Activated CD4-positive, alpha-beta T cell treated with anti-CD3 and anti-CD28 coated beads, Interleukin-2, amount 50 U/mL, for 24 hours (primary cell): ENCODE data around the gene ATP13A2.

ENCODE experiments used
- DNase-seq, 2 donors: peaks; one replicate each; pipeline ENCODE4 v3.0.0-alpha.2; 2020; ENCODE audit warnings: low read depth in 1 of 2, low spot score in 1 of 2

Gene ATP13A2

DNA sequence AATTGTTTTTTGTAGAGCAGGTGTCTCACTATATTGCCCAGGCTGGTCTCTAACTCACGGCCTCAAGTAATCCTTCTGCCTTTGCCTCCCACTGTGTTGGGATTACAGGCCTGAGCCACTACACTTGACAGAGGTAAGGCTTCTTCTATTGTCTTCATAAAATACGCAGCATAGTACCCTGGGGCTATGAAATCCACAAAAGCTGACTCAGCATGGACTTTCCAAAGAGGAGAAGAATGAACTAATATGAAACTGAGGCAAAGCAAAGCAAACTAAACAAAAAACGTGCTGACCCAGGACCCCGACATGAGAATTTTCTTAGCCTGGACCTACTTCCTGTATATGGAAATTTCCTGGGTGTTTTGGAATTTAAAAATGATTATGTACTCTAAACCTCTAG is 18.5 kb upstream of the ATP13A2 start:
- DNase-seq = no peak

GRCh38 chr1:17028662-17029188 is 17.0 kb upstream of the ATP13A2 start:
- DNase-seq = no peak

DNA sequence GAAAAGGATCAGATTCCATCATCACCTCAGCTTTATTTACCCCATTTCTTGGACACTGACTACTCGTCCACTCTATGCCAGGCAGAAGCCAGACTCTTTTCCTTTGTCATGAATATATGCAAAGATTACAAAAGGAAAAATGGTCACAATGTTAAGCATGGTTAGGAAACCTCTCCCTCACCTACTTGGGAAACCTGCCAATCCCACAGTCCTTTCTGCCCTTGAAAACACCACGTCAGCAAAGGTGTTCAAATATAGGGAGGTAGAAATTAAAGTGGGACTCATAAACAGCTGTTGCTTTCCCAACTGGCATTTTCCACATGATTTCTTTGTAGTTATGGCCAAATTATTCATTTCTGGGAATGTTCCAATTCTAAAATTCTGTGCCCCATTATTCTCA is 16.2 kb upstream of the ATP13A2 start:
- DNase-seq = no peak

GRCh38 chr1:17027403-17027802 is 15.7 kb upstream of the ATP13A2 start:
- DNase-seq = no peak

DNA sequence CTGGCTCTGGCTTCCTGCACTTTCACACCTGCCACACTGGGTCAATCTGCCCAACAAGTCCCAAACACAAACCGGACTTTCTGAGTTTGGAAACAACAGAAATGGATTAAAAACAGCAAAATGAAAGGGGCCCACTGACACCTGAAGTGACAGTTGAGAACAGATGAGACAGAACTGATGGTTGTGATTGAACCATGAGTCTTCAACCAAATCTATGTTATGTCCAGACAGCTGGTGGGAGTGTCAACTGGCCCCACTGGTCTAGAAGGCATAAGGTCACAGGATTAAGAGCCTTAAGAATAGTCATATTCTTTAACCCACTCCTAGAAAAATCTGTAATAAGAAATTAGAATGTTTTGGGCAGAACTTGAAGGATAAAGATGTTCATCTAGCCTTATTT is 13.0 kb upstream of the ATP13A2 start:
- DNase-seq = no peak

GRCh38 chr1:17023573-17023972 is 11.8 kb upstream of the ATP13A2 start:
- DNase-seq = no peak

DNA sequence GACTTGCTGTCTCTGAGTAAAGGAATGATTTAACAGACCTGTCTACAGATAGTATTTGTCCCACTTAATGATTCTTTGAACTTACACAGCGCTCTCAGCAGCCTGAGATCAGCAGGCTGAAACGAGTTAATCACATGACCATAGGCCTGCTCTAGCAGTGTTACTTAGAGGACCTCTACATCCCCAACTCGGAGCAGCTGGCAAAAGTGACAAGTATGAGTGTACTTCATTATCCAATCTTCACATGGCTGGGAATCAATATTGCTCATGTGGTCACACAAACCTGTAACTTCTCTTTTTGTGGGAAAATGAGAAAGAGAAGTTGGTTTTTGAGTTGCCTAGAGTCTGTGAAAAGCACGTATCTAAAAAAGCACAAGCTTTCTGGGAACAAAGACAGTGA is 11.4 kb upstream of the ATP13A2 start:
- DNase-seq = no peak

- DNase-seq = no peak
Observed at GRCh38 chr1:17021896-17022295, 10.2 kb upstream of the ATP13A2 start.

DNA sequence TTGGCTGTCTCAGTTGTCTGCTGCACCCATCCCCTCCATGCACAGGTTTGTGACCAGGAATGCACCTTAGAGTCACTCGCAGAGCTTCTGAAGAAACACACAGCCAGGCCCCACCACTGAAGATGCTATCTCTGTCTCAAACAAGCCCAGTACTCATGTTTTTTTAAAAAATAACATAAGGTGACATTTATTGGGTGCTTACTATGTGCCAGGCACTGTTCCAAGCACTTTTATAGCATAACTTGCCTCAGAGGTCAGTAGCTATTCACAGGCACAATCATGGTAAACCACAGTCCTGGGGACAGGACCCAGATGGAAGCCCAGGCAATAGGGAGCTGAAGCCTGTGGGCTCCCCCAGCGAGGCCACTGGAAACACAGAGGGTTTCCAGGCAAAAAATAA is 8.8 kb upstream of the ATP13A2 start:
- no peak for DNase-seq

DNA sequence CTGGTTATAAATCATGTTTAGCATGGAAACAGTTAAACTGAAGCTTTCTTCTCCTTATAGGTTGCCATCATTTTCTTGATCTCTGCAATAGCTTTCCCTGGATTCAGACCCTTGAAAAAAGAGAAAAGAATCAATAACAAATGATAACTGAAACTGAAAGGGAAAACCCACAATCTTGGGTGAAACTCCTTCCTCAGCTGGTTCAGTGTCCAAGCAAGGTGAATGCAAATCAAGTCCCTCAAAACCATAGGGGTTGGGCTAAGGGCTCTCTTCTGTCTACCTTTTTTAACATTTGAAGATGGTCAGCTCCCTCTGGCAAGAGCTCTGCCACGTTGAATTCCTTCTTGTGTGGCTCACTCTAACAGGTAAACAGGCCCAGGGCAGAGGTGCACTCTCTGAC is 7.1 kb upstream of the ATP13A2 start:
- DNase-seq = no peak

DNA sequence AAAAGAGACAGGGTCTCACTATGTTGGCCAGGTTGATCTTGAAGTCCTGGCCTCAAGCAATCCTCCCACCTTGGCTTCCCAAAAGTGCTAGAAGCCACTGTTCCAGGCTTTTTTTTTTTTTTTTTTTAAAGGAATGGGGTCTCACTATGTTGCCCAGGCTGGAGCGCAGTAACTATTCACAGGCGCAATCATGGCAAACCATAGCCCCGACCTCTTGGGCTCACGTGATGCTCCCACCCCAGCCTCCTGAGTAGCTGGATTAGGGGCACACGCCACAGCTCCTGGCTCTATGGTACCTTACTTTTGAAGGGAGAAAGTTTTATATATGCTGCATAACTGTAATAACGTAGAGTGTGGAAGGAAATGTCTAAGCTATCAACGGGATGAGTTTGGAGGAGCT is 5.7 kb upstream of the ATP13A2 start:
- DNase-seq = no peak

DNA sequence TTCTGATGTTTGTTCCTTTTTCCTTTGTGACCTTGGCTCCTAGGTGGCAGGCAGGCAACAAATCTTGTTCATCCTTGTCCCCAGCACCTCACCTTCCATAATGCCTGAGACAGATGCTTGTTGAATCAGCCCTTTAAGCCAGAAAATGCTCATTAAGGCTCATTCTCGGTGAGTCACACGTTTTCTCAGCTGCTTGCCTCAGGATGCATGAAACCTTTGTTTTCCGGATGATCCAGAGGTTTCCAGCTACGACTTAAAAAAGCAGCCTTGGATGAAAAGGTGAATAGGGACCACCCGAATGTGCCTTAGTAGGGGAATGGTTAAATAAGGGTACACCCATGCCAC is 4.6 kb upstream of the ATP13A2 start:
- no peak for DNase-seq

DNA sequence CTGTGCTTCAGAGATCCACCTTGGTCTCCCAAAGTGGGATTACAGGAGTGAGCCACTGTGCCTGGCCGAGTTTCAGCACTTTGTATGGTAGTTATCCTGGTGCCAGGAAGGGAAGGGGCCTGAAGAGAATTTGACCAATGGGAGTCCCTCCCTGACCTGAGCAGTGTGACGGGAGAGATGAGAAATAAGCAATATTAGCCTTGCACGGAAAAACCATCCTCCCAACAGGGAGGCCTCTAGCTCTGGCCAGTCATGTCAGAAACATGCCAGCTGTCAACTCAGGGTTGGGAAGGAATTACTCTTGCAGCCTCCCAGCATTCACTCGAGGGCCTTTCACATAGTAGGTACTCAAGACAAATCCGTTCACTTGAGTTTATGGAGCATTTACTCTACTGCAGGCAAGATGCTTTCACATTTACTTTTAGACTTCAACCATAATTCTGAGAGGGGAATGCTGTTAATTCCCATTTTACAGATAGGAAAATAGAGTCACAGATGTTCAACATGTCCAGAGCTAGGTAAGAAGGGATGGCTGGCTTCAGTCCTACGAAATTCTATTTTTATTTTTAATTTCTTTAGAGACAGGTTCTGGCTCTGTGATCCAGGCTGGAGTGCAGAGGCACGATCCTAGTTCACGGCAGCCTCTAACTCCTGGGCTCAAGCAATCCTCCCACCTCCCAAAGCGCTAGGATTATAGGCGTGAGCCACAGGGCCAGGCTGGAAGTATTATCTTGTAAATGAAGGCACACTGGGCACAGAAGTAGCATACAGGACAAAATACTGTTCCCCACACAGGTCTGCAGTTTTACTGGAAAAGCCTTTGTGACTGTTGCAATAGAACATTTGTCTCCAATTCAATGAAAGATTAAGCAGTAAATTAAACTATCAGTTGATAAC is 3.2 kb upstream of the ATP13A2 start:
- DNase-seq = no peak

DNA sequence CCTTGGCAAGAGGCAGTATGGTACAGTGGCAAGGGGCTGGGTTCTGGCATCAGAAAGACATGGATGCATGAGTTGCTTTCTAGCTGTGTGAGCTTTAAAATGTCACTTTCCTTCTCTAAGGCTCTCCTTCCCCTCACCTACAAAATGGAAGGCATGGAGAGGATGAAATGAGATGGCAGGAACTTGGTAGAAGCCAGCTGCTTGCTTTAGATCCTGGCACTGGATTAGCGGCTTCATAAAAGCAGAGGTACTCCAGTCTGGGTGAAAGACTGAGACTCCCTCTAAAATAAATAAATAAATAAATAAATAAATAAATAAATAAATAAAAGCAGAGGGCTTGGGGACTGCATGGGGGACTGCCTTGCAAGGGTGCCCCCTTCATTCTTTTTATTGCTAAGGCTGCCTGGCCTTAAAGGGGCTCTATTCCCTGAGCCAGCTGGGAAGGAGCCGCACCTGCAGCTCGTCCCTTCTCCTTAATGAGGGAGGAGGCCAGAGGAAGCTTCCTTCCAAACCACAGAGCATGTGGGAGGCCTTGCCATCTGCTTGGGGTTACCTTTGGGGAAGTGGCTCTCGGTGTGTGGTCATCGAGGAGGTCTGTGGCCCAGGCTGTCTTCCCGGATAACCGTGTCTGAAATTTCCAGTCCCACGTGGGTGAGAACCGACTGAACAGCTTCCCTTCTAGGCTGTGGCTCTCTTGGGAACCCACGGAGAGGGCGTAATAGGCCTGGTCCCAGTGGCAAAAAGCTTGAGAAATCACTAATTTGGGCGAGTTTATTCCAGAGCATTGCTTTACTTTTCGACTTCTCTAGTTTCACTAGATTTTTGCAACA is 2.0 kb upstream of the ATP13A2 start:
- DNase-seq = no peak

DNA sequence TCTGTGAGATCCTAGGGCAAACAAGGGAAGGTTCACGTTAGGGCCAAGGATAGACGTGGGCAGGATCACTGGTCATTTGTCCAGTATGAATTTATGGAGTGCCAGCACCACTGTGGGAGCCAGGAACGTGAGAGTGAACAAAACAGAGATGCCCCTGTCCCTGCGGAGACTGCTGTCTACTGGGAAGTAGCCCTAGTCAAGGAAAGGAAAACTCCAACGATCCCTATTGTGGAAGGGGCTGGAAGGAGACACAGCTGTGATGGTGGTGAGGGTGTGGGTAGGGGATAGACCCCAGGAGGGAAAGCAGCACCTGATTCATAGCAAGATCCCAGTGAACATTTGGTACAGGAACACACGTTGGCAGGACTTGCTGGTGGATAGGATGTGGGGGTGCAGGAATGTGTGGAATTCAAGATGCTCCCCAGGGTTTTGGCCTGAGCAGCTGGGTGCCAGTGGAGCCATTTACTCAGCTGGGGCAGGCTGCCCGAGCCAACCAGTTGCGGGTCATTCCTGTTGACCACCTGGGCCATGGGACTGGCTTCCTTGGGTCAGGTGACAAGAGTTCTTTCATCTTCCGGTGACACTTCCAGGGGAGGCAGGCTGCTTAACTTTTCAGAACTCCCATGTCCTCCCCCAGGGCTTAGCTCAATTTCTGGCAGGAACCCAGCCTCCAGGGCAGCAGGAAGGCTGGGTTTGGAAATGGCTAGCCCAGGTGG is 1.2 kb upstream of the ATP13A2 start:
- DNase-seq = no peak

DNA sequence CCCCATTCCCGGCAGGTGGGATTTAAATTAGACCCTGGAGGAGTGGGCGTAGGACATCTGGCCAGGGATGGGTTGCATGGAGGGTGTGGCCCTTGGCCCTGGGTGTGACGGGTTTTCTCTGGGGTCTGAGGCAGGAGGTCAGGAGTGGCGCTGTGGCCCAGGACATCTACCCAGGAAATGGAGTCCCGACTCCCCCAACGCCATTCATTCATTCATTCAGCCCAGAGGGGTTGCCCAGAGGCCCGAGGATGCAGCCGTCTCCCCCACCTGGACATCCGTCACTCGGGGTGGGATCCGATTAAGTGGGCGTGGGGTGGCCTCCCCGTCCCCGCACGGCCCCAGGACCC is 663 bp downstream of the ATP13A2 start:
- no peak for DNase-seq

DNA sequence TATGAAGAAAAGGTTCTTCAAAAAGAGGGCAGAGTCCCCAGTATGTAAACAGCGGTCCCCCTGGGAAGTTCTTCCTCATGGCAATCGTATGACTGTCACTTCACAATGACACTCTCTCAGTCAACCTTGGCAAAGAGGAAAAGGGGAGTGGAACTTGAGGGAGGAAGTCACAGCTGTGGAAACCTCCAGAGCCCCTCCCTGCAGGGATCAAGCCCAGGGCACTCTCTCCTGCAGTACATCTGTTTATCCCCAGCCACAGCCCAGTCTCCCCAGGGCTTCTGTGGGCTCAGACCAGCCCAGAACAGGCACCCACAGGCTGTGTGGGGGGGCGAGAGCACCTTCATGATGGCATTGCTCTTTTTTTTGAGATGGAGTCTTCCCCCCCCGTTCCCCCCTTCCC is 2.0 kb downstream of the ATP13A2 start:
- DNase-seq = no peak

DNA sequence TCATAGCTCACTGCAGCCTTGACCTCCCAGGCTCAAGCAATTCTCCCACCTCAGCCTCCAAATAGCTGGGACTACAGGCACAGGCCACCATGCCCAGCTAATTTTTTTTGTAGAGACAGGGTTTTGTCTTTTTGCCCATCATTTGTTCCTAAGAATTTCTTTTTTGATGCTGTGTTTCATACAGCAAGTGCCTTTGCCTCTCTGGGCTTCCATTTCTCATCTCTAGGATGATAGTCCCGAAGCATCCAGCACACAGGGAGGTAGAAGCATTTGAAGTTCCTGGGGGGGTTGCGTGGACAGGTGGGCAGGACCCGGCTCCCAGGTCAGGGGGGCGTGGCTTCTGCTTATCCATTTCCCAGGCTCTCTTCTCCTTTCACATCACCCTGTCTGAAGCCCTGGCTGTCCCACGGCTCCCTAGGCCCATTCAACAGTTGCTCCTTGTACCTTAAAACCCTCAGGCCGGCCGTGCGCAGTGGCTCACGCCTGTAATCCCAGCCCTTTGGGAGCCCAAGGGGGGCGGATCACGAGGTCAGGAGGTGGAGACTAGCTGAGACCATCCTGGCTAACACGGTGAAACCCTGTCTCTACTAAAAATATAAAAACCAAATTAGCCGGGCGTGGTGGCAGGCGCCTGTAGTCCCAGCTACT is 3.4 kb downstream of the ATP13A2 start:
- DNase-seq = no peak

GRCh38 chr1:17007121-17007520 is 4.6 kb downstream of the ATP13A2 start:
- no peak for DNase-seq

DNA sequence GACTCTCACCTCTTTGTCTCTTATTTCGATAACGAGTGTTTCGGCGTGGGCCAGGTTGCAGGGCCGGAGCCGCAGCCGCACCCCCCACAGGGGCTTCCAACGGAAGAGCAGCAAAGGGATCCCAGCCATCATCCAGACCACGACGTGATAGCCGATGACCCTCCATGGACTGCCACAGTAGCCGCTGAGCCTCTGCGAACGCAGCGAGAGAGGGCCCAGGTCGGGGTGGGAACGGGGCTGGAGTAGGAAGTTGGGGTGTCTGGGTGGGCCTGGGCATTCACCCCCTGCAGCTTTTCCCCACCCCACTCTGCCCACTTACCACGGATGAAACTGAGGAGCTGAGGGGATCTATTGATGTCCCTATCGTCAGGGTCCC is 6.4 kb downstream of the ATP13A2 start:
- DNase-seq = no peak
